LHCN-M2 (cell line): ENCODE results near the gene TTC28. TPM values are rescaled to one million over a fixed set of nuclear protein-coding genes. Genes with fewer than 3 reads are reported as not detected.
"Not testable (repeated sequence)": the region's sequence is repeated elsewhere in the genome, so short reads cannot be mapped to it uniquely, and the experiment has no call there.

Experiments
- DNase-seq: peaks from one replicate; pipeline ENCODE4 v3.0.0-alpha.2; 2012; ENCODE audit warnings: low read depth
- total RNA-seq: library from RNA; depleted of rRNA; stranded (reverse); fragments of >200 nt; gene quantifications from 2 replicates; pipeline ENCODE4 v1.2.3, GENCODE V29; 2014

Gene TTC28
- total RNA-seq, 1 experiment from 2014 or later = 7.1 TPM

DNA sequence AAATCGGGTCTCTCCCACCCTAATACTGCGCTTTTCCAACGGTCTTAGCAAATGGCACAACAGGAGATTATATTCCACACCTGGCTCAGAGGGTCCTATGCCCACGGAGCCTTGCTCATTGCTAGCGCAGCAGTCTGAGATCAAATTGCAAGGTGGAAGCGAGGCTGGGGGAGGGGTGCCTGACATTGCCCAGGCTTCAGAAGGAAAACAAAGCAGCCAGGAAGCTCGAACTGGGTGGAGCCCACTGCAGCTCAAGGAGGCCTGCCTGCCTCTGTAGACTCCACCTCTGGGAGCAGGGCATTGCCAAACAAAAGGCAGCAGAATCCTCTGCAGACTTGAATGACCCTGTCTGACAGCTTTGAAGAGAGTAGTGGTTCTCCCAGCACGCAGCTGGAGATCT, 488.1 kb downstream of the TTC28 start:
- DNase-seq = not testable (repeated sequence)

DNA sequence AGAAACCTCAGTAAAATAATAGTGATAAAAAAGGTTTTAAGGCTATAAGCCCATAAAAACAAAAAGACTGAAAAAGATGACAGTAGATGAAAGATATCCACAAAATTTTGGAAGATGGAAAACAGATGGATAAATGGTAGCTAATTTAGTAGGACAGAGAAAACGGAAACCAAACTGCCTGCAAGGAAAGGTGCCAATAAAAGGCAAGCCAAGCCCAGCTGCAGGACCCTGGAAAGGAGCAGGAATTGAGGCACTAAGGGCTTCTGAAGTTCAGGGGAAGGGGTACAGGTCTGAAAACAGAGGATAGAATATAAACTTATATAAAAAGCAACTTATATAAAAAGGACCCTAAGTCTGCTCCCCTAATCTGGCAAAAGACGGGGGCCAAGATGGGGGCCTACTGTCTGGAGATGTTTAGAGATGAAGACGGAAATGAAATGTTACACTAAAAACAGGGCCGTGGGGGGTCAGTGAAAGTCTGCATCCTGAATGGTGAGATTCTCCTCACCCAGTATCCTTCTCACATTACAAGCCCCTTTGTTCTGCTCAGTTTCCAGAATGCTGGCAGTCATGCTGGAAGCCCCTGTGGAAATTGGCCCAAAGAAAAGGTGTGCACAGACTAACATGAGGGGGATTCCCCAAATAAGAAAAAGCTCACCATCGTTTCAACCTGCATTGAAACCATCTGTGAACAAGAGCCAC, 491.3 kb downstream of the TTC28 start:
- no peak for DNase-seq

DNA sequence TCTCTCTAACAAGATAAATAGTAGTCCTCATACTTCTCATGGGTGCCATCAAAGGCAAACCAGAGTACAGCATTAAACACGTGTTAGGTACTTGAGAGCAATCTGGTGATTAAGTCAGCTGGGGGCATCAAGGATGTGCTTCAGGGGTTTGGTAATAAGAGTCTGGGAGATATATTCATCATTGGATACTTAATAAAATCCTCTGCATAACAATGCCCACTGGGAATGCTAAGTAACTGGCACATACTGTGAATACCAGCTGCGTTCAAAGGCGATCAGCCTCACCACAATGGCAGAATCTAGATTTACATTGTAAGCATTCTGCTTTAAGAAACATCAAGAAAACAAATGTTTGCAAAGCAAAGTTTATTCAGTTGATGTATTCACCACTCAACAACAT, 492.0 kb downstream of the TTC28 start:
- DNase-seq = no peak

DNA sequence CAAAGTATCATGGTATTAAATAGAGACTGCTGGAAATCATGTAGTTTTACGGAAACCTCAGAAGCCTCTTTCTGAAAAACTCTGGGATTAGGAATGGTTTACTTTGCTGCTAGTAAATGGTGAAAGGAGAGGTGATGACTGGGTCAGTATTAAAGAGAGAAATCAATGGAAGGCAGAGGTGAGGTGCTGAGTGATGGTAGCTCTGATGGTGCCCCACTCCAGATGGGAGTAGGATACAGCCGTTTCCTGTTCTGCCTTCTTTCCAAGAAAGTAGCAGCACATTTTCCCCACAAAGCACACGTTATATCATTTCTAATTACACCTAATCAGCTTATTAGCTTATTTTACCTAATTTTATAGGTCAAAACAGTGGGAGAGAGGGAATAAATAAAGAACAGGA, 493.0 kb downstream of the TTC28 start:
- no peak for DNase-seq

DNA sequence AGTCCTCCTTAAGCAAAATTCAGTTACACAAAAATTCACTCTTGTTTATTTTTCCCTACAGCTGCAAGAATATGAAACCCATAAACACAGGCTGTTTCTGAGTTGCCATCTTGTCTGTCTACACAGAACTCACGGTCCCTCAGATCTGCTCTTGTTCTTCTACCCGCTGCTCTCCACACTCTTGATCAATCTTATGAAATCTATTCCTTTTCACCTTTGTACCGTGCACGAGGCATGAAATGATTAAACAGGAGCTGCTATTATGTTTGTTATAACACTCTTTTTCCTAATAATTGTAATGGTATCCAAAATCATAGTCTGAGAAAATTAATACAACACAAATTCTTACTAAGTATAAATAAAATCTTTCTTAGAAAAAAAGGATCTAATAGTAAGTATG, 494.5 kb downstream of the TTC28 start:
- DNase-seq = no peak

DNA sequence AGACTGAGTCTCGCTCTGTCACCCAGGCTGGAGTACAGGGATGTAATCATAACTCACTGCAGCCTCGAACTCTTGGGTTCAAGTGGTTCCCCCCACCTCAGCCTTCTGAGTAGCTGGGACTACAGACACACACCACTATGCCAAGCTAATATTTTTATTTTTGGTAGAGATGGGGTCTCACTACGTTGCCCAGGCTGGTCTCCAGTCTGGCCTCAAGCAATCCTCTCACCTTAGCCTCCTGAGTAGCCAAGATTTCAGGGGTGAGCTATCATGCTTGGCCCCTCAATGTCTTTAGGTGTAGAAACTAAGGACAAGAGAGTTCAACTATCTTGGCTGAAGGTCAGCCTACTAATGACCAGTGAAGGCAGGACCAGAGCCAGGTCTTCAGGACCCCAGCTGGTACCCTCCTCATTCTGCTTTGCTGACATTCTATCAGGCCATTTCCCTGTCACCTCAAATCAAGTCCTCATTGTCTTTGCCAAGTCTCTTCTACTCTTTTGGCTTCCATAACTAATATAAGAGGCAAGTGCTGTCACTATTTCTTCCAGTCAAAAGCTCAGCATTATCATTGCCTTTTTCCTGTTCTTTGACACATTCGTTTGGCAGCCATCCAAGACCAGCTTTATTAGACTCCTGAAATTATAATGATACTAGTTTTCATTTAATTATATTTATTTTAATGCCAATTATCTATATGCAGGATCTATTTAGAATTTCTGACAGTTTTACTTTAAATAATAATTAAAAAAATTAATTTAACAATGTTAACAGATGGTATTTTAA, 496.4 kb downstream of the TTC28 start:
- DNase-seq = no peak

DNA sequence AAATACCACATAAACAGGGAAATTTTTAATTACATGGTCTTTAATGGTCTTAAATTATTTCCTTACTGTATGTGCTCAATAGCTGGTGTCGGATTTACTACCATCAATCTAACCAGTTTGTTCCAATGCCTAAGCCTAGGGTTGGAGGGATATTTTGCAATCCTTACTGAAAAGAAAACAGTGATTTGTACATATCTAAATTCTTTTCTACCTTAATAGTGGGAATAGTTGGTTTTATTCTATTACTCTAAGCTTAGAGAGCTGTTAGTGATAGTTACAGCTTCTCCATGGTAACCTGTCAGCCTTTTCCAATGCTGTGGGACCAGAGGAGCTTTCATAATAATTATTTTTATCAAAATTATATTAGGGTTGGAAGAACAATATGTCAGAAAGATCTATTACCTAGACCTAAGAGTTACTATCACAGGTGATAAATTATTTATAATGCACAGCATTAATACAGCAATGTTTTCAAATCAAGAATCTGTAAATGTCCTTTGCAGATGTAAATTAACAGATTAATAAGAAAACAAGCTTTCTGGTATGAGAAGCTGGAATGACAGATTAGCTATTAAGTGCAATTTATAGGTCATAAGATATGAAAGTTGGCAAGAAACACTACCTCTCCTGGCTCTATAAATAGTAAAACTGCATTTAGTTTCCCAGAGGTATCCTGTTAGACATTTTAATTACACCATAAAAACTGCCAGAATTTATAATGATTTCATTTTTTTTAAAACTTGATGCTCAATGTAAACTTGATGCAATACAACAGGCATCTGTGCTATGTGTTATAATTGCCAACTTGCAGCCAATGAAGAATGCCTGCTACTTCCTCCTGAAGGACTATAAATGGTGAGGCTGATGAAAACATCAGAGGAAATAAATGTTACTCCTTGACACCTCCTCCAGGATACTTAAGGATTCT, 498.6 kb downstream of the TTC28 start:
- DNase-seq = no peak

DNA sequence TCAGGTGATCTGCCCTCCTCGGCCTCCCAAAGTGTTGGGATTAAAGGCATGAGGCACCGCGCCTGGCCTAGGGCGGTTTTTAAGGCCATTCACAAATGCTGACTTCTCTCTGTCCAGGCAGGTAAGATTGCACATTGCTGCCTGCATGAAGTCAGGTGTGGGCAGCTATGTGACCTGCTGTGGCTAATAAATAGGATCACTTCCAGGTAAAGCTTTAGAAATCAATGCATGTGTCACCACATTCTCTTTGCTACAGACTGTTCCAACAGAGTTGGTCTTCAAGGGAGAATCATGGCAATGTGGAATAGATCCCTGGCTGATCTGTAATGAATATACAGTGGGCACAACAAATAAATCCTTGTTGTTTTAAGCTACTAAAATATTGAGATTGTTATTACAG, 500.2 kb downstream of the TTC28 start:
- no peak for DNase-seq

DNA sequence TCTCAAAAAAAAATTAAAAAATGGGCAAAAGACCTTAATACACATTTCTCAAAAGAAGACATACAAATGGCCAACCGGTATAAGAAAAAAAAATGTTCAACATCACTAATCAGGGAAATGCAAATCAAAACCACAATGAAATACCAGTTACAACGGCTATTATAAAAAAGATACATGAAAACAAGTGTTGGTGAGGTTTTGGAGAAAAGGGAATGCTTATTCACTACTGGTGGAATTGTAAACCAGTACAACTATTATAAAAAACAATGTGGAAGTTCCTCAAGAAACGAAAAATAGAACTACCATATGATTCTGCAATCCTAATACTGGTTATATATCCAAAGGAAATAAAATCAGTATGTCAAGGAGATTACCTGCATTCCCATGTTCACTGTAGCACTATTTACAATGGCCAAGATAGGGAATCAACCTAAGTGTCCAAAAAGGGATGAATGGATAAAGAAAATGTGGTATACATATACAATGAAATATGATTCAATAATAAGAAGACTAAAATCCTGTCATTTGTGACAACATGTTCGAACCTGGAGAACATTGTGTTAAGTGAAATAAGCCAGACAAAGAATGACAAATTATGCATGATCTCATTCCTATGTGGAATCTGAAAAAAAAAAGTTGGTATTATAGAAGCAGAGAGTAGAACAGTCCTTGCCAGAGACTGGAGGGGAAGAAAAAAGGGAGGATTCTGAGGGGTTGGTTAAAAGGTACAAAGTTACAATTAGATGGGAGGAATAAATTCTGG, 503.7 kb downstream of the TTC28 start:
- no peak for DNase-seq

DNA sequence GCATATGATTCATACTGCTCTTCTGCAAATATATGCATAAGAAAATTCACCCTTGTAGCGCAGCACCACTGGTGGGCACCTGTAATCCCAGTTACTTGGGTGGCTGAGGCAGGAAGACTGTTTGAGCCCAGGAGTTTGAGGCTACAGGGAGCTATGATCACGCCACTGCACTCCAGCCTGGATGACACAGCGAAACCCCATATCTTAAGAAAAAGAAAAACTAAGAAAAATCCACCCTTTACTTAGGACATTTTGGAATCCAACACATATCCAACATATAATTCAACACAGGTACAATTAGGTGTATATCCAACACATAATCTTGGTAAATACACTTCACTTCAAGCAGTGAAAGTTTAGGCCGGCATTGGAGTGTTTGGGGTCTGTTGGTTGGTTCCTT, 505.1 kb downstream of the TTC28 start:
- DNase-seq = no peak

DNA sequence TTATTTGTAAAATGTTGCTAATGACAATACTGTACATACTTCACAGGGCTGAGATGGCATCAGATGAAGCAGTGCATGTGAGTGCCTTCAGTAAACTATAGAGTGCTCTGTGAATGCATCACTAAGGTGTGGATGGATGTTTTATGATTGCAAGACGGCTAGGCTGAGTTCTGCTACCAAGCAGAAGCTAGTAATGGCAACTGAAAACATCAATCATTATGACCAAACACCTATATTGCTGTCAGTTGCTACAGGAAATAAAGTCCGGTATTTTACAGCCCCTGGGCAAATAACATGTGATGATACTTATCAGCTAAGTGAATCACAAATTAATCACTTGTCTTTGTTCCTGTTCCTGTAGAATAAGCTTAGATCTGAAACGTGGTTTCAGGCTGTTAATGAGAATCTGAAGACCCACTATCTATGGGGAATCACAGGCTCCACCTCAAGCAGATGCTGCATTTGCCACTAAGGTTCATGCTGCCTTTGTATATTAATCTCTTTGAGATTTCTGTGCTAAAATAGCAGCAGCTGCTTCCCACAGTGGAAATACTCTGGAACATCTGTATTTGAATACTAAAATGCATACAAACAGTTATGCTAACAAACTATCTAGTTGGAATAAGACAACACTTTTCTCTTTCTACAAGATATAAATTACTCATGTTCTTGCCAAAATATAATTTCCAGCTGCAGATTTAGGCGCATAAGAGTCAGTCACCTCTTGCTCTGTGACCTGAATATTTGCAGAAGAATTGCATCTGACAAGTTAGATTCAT, 506.6 kb downstream of the TTC28 start:
- DNase-seq = no peak

DNA sequence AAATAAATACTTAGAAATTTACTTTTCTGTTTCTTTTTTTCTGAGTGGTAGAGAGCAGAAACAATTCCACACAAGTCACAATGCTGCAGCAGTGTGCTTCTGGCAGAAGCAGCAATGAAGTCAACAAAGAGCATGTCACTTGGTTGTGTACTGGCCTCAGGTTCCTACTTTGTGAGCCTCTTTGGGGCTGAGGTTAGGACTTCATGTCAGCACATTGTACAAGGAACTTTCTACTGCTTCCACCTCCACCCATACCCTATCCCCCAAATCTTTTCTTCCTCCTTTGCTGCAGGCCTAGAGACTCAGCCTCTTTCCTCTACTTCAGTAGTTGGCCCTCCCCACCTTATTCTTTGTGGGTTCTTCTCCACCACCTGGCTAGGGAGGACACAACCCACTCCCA, 507.9 kb downstream of the TTC28 start:
- DNase-seq = no peak

DNA sequence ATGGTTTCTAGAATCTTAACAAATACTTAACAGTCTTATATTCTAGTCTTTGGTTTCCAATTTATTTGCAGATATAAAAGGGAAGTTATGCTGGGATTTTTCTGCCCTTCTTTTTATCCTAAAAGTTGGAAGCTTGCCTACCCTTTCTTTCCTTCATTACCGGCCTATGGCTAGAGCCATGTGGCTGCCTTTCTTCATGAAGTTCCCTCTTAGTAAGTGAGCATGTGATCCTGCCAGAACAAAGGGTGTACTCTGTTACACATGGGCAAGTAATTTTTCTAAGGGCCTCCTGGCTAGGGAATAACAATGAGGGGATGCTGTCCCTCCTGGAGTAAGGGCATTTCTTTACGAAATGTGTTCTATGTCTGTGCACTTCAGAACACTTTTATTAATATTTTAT, 508.5 kb downstream of the TTC28 start:
- no peak for DNase-seq

DNA sequence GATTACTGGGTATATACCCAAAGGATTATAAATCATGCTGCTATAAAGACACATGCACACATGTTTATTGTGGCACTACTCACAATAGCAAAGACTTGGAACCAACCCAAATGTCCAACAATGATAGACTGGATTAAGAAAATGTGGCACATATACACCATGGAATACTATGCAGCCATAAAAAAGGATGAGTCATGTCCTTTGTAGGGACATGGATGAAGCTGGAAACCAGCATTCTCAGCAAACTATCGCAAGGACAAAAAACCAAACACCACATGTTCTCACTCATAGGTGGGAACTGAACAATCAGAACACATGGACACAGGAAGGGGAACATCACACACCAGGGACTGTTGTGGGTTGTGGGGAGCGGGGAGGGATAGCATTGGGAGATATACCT, 510.3 kb downstream of the TTC28 start:
- DNase-seq = not testable (repeated sequence)

DNA sequence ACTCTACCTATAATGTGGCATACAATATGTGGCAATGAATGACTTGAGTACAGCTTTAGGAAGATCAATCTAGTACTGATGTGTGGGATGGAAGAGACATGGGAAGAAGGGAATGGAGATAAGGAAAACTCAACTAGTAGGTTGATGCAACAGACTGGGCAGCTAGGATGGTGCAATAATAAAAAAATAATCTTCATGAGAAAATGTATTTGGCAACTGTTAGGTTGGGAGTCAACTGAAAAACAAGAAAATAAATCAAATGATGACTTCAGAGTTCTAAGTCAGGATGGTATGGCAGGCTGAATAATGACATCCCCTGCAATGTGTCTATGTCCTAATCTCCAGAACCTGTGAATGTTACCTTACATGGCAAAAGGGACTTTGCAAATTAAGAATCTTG, 523.8 kb downstream of the TTC28 start:
- no peak for DNase-seq

DNA sequence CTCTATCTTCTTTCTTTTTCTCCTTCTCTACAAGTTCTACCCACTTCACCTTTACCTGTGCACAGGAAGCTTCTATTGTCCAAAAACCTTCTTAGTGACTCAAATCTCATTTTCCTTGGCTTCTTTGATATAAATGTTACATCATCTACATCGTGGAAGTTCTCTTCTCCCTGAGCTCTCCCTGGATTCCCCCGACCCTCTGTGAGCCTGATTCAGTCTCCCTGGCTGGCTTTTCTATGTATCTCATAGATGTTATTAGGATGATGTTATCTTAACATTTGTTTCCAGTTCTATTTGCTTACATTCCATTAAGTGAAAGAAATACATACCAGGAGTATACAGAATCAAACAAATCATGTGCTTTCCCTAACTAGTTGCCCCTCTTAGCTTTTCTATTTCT, 524.8 kb downstream of the TTC28 start:
- DNase-seq = no peak

DNA sequence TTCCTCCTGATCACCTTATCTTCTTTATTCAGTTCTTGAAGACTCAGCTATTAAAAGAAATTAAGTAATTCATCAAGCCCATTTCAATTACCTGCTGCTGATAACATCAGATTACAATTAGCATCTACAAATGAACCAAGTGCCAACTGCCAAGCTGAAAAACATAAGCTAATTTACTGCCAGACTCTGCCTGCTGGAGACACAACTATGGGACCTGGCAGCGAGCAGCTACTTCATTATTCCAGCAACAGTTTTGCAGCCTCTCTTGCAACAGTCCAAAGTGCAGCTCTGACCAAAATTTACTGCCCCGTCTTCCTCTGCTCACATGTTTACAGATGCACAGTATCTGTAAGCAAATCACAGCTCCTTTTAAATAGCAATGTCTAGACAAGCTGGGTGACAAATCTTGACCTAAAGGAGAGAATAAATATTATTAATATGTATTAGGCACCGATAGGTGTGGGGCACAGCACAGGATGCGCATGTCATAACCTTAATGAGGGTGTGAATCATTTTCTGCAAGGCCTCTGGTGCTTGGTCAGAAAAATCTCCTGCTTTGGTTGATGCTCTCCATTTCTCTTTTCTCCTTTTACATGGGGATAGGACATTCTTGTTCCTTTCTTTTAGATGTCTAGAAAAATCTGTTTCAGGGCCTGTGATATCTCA, 528.4 kb downstream of the TTC28 start:
- no peak for DNase-seq

DNA sequence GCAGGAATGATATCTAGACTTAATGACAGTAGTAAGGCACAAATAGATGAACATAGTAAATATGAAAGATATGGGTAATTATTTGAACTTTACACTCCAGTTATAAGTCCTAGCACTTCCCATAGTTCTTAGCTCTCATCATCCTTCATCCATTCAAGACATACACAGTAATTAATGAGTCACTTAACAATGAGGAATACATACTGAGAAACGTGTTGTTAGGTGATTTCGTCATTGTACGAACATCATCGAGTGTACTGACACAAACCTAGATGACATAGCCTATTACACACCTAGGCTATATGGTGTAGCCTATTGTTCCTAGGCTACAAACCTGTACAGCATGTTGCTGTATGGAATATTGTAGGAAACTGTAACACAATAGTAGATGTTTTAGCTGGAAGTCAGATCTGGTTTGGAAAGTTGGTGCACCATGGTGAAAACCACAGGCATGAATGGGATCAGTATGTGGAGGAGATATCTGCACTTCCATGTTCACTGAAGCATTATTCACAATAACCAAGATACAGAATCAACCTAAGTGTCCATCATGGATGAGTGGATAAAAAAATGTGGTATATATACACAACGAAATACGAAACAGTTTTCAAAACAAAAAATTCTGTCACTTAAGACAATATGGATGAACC, 530.7 kb downstream of the TTC28 start:
- DNase-seq = no peak

DNA sequence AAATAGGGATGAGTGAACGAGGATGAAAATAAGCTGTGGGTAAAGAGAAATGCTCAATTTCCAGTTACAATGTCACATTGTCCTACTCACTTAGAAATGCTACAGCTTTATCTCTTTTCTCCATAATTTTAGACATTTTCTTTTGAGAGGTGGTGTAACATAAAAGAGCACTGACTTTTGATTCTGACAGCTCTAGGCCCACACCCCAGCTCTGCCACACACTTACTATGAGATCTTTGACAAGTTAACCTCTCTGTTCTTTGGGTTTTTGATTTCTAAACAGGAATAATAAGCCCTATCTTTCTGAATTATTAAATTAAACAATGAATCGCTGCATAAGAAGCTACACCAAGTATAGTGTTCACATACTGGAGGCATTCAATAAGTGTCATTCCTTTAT, 532.2 kb downstream of the TTC28 start:
- DNase-seq = no peak
